Stomach (tissue), 4 donors: ENCODE data around the gene AGPS.

Experiments
- CTCF ChIP-seq, 7 experiments: fragments of 450-650 bp in 4 of 7; fragments of 200-600 bp in 3 of 7; sonication (generic) in 3 of 7; IDR thresholded peaks; one replicate each; pipeline ENCODE4 v1.5.1; 2016 to 2019; ENCODE audit warnings: antibody characterized with exemption in 7 of 7, control low read depth in 2 of 7, mild to moderate bottlenecking in 1 of 7
- POLR2A ChIP-seq, 4 donors: fragments of 450-650 bp; IDR thresholded peaks; one replicate each; pipeline ENCODE4 v1.6.1; 2016; ENCODE audit warnings: antibody characterized with exemption in 4 of 4, control low read depth in 2 of 4, mild to moderate bottlenecking in 1 of 4, moderate library complexity in 1 of 4

GRCh38 chr2:177572236-177572671 lies 179.7 kb downstream of the AGPS start:
- TF ChIP-seq CTCF (IDR thresholded peaks at IDR 0.05) = no peak
- no peak for TF ChIP-seq POLR2A (IDR thresholded peaks at IDR 0.05)
